ENCODE measurements around the gene FREM3.

GRCh38 chr4:143585548-143585947 lies 114.9 kb downstream of the FREM3 start:
- TF ChIP-seq CTCF (IDR thresholded peaks at IDR 0.05) (no peak), IRF2 (CRISPR knock-in tag; IDR thresholded peaks at IDR 0.05; ENCODE audit: borderline replicate concordance, low read depth) (no peak), ZNF317 (CRISPR knock-in tag; IDR thresholded peaks at IDR 0.05; ENCODE audit: borderline replicate concordance, low read depth) (no peak), NFE2L1 (CRISPR knock-in tag; IDR thresholded peaks at IDR 0.05) (no peak), CREB1 (CRISPR knock-in tag; IDR thresholded peaks at IDR 0.05) (no peak), ETV6 (CRISPR knock-in tag; IDR thresholded peaks at IDR 0.05) (no peak)
